NT2/D1 (cell line): ENCODE results near the gene ADAM23.

Source experiments
- SUZ12 ChIP-seq: IDR thresholded peaks from 2 replicates; pipeline ENCODE4 v1.6.1; 2011; ENCODE audit not compliant: insufficient read length, insufficient read depth; ENCODE audit errors: extremely low read depth
- YY1 ChIP-seq: IDR thresholded peaks from 2 replicates; pipeline ENCODE4 v1.6.1; 2011; ENCODE audit not compliant: insufficient read length, insufficient read depth
- ZNF274 ChIP-seq: IDR thresholded peaks from 2 replicates; pipeline ENCODE4 v1.6.1; 2011; ENCODE audit warnings: mild to moderate bottlenecking, low read depth, low read length

GRCh38 chr2:206573793-206574192, 130.5 kb downstream of the ADAM23 start:
- TF ChIP-seq YY1 (no peak), ZNF274 (no peak), SUZ12 (no peak)
